GM08714 (cell line): ENCODE data around the gene LRP2.

Experiments used
- H3K4me3 ChIP-seq: fragments of 200-500 bp; sonication (Bioruptor generic); 2 replicates; pipeline ENCODE4 v1.5.1; 2014; ENCODE audit warnings: mild to moderate bottlenecking, low read length, inconsistent platforms
- ZNF274 ChIP-seq: IDR thresholded peaks from 2 replicates; pipeline ENCODE4 v1.6.1; 2012; ENCODE audit warnings: mild to moderate bottlenecking, low read depth, low read length

The LRP2 gene

GRCh38 chr2:169362894-169363559 is 693 bp upstream of the LRP2 start:
- peak overlapping the region; percentile 72; the same call in 1 of the 2 replicates for H3K4me3 ChIP-seq
- no peak for TF ChIP-seq ZNF274

GRCh38 chr2:169361706-169362117 is 622 bp downstream of the LRP2 start:
- H3K4me3 ChIP-seq = peak overlapping the region; percentile 72; the same call in 1 of the 2 replicates
- no peak for TF ChIP-seq ZNF274

GRCh38 chr2:169360984-169361705 is 1.2 kb downstream of the LRP2 start:
- TF ChIP-seq ZNF274 = no peak
- no peak overlapping the region for H3K4me3 ChIP-seq

- no peak for TF ChIP-seq ZNF274
- no peak overlapping the region for H3K4me3 ChIP-seq
Measured at GRCh38 chr2:169358016-169358415, 4.3 kb downstream of the LRP2 start.

- TF ChIP-seq ZNF274 = no peak
- H3K4me3 ChIP-seq = no peak overlapping the region
Measured at GRCh38 chr2:169354244-169354643, 8.1 kb downstream of the LRP2 start.

- TF ChIP-seq ZNF274 = no peak
- no peak overlapping the region for H3K4me3 ChIP-seq
Measured at GRCh38 chr2:169351725-169352124, 10.6 kb downstream of the LRP2 start.

GRCh38 chr2:169349535-169349934 is 12.8 kb downstream of the LRP2 start:
- H3K4me3 ChIP-seq = no peak overlapping the region
- TF ChIP-seq ZNF274 = no peak

GRCh38 chr2:169348321-169349024 is 13.9 kb downstream of the LRP2 start:
- no peak overlapping the region for H3K4me3 ChIP-seq
- TF ChIP-seq ZNF274 = no peak

- TF ChIP-seq ZNF274 = no peak
- H3K4me3 ChIP-seq = no peak overlapping the region
Measured at GRCh38 chr2:169345486-169346437, 16.6 kb downstream of the LRP2 start.

- TF ChIP-seq ZNF274 = no peak
Measured at GRCh38 chr2:169344736-169345485, 17.4 kb downstream of the LRP2 start.

GRCh38 chr2:169343202-169343601 is 19.1 kb downstream of the LRP2 start:
- no peak for TF ChIP-seq ZNF274
- no peak overlapping the region for H3K4me3 ChIP-seq

More at GRCh38 chr2:169344736-169345485, 17.4 kb downstream of the LRP2 start:
- no peak overlapping the region for H3K4me3 ChIP-seq

GRCh38 chr2:169339657-169340056 is 22.7 kb downstream of the LRP2 start:
- no peak for TF ChIP-seq ZNF274
- no peak overlapping the region for H3K4me3 ChIP-seq

GRCh38 chr2:169336695-169337094 is 25.6 kb downstream of the LRP2 start:
- H3K4me3 ChIP-seq = no peak overlapping the region
- no peak for TF ChIP-seq ZNF274

- no peak overlapping the region for H3K4me3 ChIP-seq
- TF ChIP-seq ZNF274 = no peak
Measured at GRCh38 chr2:169330555-169331198, 31.7 kb downstream of the LRP2 start.
